ENCODE data around the gene EED.
"Not testable (repeated sequence)": the region's sequence is repeated elsewhere in the genome, so short reads cannot be mapped to it uniquely, and the experiment has no call there.

The EED gene

DNA sequence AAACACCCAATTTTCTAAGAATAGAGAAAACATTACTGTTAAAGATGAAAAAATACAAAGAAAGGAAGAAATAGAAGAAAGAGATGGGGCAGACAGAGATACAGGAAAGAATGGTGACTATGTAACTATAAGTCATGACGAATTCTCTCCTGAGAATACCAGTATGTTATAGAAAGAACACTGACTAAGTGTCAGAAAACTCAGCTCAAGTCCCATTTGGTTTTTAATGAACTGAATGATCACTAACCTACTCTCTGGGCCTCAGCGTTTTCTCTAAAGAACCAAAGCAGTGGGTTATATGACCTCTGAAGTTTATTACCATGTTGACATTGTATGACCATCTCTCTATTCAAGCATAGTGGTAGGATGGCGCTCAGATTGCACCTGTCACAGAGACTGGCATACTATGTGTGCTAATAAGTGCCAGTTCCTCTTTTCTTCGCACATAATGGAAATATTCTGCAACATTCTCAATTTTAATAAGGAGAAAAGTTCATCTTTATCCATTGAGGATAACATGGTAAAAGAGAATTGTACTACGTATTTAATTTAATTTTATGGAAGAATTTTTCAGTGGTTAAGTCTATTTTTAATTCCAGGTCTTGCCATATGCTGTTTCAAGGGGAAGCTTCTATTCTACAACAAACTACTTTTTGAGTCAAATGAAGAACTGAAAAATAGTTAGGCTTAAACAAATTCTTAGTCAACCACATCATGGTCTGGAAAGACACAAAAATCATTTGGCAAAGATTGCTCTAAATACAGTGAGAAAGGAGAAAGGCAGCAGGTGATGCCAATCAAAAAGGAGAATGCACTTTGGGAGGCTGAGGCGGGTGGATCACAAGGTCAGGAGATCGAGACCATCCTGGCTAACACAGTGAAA lies 25.0 kb upstream of the EED start:
- peak; percentile 49 for DNase-seq (ENCODE audit: low spot score)

DNA sequence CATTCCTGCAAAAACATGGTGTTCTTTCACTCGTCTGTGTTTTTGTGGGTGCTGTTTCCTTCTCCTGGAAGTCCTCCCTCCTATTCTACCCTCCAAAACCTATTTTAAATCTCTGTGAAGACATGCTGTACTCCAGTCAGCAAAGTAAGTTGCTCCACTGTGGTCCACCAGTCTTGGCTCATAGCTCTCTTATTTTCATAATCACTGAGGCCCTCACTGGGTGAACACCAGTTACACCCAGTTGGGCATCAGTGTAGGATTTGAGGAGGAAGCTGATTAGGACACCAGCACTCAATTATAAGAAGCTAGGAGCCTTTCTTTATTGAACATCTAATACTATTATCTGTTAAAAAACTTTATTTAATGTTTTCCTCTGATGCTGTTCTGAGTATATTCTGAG lies 23.9 kb upstream of the EED start:
- no peak for DNase-seq (ENCODE audit: low spot score)

- DNase-seq (ENCODE audit: low spot score) = no peak
These were observed 22.5 kb upstream of the EED start for GRCh38 chr11:86222081-86222480.

GRCh38 chr11:86224575-86224974 lies 20.0 kb upstream of the EED start:
- not testable (repeated sequence) for DNase-seq (ENCODE audit: low spot score)

GRCh38 chr11:86225344-86225743 lies 19.2 kb upstream of the EED start:
- not testable (repeated sequence) for DNase-seq (ENCODE audit: low spot score)

DNA sequence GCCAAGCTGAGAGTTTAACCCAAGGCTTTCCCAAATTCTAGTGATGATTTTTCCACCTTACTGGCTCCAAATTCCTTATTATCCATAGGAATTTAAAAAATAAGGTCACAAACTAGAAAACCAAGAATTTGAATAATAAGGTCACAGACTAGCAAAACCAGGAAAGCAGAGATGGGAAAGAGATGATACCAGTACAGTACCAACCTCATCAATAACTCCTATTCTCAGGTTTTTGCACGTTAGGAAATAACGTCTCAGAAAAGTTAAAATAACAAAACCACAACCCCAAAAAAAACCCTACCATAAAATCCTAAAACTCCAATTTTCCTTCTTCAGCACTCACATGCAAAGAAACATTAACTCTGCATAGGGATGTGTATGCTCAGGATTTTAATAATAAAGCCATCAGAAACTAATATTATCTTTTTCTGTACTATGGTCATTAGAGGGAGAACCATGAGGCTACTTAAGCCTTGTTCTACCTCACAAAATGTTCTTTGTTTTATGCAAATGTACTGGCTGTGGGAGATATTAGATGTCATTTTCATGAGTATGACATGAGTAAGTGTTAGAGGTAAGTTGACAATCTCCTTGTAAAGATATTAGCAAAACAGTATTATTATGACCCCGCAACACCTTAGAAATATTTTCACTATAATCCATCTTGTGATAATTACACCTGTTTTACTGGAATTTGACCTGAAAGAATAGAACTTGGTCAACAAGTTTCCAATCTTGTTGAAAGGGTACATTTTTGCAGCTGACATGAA lies 16.1 kb upstream of the EED start:
- no peak for DNase-seq (ENCODE audit: low spot score)

- not testable (repeated sequence) for DNase-seq (ENCODE audit: low spot score)
These were observed 15.6 kb upstream of the EED start for GRCh38 chr11:86229039-86229330.

- DNase-seq (ENCODE audit: low spot score) = no peak
These were observed 14.3 kb upstream of the EED start for GRCh38 chr11:86230179-86230804.

DNA sequence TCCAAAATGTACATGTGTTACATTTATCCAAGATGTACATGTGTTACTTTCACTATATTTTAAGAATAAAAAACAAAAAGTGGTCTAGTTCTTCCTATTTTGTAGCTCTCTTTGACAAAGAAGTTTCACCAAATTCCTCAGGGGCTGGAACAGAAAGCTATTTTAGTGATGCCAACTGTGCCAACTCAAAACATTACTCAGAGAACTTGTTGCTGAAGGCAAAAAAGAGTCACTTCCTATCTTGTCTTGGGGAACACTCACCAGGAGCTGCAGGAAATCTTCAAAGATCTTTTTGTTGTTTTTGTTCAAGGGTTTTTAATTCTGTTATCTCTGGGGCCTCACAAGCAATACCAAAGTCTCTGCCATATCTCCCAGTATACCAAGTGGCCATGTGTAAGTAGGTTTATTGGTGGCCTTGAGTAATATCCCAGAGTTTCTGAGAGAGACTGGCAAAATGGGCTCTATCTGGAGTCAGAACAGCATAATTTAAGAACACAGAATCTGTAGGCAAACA lies 13.6 kb upstream of the EED start:
- no peak for DNase-seq (ENCODE audit: low spot score)

DNA sequence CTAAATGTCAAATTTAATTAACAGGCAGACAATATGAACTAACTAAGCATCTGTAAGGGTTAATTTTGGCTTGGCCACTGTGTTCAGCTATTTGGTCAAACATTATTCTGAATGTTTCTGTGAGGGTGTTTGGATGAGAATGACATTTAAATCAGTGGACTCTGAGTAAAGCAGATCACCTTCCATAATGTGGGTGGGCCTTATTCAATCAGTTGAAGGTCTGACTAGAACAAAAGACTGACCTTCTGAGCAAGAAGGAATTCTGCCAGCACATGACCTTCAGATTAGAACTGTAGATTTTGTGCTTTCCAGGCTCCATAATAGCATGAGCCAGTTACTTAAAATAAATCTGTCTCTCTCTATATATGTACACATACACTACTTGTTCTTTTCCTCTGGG lies 12.0 kb upstream of the EED start:
- no peak for DNase-seq (ENCODE audit: low spot score)

GRCh38 chr11:86234831-86235461 lies 9.6 kb upstream of the EED start:
- DNase-seq (ENCODE audit: low spot score) = no peak

DNA sequence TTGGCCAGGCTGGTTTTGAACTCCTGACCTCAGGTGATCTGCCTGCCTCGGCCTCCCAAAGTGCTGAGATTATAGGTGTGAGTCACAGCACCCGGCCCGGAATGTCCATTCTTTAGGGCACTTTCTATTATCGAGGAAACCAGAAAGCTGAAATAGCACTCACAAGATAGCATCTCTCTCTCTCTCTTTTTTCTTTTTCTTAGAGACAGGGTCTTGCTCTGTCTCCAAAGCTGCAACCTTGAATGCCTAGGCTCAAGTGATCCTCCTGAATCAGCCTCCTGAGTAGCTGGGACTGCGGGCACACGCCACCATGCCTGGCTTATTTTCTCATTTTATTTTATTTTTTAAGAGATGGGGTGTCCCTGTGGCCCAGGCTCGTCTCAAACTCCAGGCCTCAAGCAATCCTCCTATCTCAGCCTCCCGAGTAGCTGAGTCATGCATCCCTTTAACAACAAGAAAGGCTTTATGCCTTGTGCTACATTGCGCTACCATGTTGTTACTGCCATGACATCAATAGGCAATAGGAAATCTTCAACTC lies 7.2 kb upstream of the EED start:
- DNase-seq (ENCODE audit: low spot score) = no peak

DNA sequence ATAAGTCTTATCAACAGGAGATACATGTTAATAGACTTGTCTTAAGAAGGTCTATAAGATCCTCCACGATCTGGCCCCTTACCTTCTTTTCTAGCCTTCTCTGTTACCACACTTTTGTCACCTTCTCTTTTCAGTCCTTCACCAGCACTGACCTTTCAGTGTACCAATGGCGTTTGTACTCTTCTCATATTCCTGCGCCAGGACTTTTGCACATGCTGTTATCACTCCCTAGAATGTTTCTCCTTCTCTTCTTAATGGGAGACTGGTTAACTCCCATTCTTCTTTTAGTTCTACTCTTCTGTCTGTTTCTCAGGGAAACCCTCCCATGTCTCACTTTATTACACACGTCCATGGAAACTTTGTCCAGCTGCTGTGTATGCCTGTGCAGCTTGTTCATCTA lies 4.4 kb upstream of the EED start:
- DNase-seq (ENCODE audit: low spot score) = no peak

GRCh38 chr11:86241956-86242535 lies 2.5 kb upstream of the EED start:
- DNase-seq (ENCODE audit: low spot score) = no peak

DNA sequence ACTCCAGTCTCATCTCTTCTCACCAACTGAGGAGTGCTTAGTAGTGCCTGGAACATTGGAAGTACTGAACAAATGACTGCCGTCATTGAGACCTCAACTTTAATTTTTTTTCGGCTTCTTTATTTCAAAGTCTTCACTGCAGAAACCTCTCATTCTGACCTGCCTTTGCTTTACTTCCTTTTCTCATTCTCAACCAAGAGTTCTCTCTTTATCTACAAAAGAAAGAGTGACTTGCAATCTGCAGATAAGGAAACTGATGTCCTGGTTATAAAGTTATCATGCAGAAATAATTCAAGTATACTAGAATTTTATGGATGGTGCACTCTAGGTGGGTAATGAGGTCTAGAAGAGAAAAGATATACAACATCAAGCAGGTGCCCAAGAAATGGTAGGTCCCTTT lies 1.2 kb upstream of the EED start:
- DNase-seq (ENCODE audit: low spot score) = no peak

- no peak for DNase-seq (ENCODE audit: low spot score)
These were observed 461 bp upstream of the EED start for GRCh38 chr11:86244063-86244521.

DNA sequence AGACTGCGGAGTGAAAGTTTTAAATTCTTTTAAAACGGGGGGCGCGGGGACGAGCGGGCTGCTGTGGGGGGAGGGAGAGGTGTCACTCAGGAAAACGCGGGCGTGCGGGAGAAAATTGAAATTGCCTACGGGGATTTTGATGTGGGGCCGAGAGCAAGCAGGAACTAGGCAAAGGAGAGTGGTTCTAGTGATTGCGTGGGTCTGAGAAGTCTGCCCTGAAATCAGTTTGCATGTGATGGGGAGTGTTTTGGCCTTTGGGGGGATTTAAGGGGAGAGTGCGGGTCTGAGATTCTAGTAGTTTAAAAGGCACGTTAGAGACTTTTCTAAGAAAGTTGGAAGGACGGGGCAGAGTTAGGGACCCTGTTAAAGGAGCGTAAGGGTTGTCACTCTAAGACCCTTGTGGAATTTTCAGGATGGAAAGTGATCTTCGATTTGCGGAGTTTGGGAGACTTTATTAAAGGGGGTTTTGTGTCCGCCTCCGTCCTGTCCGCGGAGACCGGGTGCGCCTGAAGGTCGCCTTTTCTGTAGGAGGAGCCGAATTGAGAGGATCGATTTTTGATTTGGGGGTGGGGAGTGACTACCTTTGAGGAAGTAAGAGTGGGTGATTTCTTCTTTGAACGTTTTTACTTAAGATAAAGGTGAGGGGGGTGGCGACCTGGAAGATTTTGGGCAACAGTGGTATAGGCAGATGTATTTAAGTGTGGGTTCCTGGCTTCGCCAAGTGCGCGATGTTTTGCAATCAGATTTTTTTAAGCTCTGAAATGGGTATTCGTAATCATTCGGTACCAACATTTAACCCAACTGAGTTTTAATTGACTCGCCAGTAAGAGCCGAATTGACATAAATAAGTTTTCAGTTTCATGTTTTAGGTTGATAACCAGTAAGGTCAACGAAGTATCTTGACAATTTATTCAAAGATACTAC lies 1.1 kb downstream of the EED start:
- peak; percentile 57 for DNase-seq (ENCODE audit: low spot score)

- no peak for DNase-seq (ENCODE audit: low spot score)
These were observed 1.7 kb downstream of the EED start for GRCh38 chr11:86246293-86246675.

DNA sequence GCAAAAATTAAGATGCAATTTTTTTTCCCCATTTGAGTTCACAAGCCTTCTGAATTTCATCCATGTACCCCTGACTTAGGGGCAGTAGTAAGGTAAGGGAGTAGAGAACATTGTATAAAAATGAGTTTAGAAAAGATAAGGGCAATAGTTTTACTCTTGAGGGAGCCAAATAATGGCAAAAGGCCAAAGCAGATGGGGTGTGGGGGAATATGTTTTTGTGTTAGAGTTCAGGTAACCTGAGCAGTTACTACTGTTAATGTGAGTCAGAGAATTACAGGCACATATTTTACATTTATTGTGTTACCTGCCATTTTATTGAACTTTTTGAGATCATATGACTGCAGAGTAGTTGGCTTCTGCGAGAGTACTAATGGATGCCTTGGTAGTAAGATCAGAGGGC lies 3.1 kb downstream of the EED start:
- peak; percentile 6 for DNase-seq (ENCODE audit: low spot score)

DNA sequence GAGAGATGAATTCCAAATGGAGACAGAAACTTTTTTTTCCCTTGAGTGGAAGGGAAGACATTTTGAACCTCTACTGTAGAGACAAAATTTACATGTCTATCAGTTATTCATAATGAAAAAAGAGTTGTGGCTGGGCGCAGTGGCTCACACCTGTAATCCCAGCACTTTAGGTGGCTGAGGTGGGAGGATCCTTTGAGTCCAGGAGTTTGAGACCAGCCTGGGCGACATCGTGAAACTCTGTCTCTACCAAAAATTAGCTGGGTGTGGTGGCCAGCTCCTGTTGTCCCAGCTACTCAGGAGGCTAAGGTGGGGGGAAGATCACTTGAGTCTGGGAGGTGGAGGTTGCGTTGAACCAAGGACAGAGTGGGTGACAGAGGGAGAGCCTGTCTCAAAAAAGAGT lies 4.1 kb downstream of the EED start:
- DNase-seq (ENCODE audit: low spot score) = no peak
